GM18861 (cell line): ENCODE results near the gene FYTTD1.

Experiments
- ATAC-seq: cut with Tn5 transposase; IDR thresholded peaks from one replicate; pipeline ENCODE4 v1.9.1; 2021; ENCODE audit not compliant: unreplicated experiment

Gene FYTTD1

DNA sequence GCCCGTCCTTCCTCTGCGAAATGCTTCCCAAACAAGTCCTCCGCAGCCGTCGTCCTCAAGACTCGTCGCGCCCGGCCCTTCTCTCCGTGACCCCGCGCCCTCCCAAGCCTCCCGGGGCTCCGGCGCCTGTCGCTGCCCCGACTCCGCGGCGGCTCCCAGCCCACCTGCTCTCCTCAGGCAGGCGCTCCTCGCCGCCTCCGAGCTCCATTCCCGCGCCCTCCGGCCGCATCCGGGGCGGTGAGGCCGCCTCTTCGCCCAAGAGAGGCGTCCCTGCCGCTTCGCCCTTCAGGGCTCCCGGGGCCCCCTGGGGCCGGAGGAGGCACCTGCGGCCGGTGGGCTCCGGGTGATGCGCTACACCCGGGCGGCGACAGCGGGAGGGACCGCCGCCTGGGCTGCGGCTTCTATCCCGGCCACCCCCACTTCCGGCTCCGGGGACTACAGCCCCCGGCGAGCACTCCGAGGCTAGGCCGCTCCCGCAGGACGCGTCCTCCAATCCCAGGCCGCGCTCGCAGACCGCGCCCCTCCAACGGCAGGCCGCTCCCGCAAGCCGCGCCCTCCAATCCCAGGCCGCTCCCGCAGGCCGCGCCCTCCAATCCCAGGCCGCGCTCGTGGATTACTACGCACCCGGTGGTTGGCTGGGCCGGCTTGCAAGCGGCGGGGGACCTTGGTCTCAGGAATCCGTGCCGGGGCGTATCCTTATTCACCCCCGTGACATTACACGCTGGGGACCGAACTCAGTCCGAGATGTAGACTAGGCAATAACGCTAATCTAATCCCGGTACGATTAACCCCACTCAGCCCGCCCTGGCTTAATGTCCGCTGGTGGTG, 13.0 kb upstream of the FYTTD1 start, which contains the start of gene RUBCN:
TSS of gene RUBCN (minus strand) at position 414 of the 828 bp plus-strand sequence. CDS start at position 229, 185 bp downstream.
- ATAC-seq, result peak; percentile 83

DNA sequence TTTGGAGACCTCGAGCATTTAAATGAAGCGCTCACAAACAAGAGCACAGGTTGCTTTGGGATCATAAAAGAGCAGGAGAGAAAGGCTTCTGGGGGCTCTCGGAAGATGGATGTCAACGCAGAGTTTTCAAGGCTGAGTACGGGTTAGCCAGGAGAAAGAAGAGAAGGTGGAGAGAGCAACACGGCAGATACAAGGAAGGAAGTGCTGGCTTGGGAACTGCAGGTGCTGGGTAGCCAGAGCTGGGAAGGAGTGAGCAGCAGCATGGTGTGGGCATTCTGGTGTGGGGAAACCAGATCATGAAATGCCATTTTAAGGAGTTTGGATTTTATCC, 12.4 kb upstream of the FYTTD1 start:
- no peak for ATAC-seq

DNA sequence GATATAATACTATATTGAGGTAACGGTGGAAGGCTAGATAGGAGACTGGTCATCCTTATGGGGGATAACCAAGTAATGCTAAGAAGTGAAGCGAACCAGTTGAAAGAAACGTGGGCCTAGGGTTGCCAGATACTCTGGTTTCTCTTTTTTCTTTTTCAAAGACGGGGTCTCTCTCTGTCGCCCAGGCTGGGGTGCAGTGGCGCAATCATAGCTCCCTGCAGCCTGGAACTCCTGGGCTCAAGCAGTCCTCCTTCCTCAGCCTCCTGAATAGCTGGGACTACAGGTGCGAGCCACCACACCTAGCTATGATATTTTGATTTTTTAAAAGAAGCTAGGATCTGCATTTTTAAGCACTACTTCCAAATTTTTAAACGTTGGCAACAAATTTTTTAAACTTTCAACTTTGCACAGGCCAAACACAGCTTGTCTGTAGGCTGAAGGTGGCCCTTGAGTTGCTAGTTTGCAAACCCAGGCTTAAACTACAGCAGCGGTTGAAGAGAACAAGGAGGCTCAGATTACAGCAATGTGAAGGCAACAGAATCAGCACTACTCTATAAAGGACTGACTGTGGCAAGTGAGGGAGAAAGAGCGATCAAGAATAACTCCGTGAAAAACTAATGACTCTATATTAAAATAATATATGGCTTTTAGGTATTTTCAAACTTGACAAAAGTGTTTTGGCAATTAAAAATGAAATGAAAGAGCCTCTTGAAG, 11.8 kb upstream of the FYTTD1 start:
- no peak for ATAC-seq

DNA sequence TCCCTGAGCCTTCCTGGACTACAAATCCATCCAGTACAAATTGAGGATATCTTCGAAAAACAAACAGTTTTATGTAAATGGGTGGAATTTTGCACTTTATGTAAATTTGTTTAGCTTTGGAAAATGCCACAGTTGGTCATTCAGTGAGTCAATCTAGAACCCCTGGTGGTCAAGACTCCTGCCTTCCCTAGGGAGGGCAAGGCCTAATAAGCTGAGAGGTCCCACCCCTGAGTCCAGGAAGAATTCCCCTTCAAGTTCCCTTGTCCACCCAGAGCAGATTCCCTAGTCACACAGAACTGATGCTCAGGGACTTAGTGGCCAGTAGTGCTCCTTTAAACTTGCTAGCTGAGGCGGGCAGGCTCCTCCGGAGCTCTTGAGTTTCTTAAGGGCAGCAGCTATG, 6.9 kb upstream of the FYTTD1 start:
- ATAC-seq, result no peak

DNA sequence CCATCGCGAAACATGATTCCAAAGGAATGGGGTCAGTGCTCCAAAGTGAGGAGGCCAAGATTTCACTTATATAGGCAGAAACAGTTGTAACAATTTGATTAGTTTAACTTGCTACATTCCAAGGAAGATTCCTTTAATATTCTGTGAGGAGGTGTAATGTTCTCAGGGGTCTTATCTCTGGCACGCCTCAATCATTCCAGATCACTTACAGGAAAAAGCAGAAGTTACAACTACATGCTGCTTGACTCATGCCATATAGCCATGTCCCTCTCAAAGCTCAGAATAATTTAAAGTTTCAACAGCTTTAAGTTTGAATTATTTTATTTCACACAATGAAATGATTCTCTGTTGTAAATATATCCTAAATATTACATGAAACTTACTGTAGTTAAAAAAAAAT, 3.5 kb upstream of the FYTTD1 start:
- ATAC-seq, result no peak

DNA sequence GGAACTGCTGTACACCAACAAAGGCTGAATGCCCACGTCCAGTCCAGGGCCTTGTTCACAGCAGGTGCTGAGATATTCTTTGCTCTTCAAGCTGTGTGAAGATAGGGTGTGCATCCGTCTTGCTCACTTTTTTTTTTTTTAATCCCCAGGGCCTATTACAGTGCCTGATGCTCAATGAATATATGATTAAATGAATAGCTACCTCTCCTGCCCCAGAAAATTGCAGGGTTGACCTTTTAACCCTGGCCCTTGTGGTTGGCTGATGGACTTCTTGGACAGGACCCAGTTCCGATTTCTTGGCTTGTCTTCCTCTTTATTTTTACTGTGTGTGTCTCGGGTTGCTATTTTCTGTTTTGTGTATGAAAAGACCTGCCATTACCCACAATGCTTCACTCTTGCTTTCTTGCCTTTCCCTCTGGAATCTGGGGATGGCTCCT, 2.9 kb upstream of the FYTTD1 start:
- ATAC-seq, result no peak

DNA sequence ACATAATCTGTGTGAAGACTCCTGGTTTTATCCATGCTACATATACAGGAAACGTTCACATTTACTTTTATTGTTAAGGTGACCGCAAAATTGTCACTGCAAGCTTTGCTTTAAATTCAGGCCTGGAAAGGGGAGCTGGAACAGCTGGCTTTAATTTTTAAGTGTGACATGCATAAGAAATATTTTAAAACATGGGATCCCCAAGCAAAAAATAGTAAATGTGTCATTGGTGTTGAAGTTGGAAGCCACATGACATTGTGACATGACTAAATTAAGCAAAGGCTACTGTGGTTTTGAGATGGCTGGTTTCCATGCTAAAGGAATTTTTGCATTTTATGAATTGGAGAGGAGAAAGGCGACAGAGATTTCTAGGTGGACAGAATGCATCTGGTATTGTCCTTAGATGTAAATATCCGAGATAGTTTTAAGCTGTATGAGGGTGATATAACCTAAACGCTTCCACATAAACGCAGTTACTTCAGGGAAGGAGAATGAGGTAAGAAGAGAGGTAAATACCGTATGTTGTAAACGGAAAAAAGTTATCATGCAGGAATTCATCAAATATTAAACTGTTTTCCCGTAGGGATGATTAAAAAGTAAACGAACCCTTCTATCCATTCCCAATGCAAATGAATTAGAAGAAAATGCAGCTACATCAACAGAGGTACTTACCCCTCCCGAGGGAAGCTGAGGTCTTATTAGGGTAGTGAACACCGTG, 927 bp upstream of the FYTTD1 start:
- ATAC-seq, result no peak

DNA sequence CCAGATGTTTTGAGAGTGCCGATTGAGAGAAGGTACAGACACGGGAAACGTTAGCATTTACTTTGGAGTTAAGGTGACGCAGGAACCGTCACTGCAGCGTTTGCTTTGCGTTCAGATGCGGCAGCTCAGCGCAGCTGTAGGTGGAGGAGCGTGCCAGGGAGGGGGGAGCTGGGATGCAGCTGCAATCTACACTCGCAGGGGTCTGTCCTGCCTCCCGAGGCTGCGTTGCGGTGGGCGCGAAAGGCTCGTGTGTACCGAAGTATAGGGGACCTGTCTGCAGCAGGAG, 425 bp upstream of the FYTTD1 start:
- peak; percentile 18 for ATAC-seq

DNA sequence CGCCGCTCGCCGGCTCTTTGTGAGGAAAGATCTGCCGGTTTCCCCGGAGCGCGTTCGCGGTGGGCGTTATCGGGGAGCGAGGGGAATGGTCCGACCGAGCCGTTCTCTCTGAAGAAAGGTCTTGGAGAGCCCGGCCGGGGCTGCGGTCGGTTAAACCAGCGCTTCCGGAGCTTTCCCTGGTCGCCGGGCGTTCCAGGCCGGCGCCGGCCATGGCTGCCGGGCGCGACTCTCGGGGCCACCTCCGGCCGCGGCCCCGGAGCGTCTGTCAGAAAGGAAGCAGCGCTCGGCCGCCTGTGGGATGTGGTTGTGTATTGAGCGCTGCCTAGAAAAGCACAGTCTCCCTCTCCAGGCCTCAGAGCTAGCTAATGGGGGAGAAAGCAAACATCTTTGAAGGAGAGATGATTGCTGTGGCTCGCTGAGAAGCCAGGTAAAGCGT, 731 bp downstream of the FYTTD1 start:
- peak; percentile 51 for ATAC-seq

DNA sequence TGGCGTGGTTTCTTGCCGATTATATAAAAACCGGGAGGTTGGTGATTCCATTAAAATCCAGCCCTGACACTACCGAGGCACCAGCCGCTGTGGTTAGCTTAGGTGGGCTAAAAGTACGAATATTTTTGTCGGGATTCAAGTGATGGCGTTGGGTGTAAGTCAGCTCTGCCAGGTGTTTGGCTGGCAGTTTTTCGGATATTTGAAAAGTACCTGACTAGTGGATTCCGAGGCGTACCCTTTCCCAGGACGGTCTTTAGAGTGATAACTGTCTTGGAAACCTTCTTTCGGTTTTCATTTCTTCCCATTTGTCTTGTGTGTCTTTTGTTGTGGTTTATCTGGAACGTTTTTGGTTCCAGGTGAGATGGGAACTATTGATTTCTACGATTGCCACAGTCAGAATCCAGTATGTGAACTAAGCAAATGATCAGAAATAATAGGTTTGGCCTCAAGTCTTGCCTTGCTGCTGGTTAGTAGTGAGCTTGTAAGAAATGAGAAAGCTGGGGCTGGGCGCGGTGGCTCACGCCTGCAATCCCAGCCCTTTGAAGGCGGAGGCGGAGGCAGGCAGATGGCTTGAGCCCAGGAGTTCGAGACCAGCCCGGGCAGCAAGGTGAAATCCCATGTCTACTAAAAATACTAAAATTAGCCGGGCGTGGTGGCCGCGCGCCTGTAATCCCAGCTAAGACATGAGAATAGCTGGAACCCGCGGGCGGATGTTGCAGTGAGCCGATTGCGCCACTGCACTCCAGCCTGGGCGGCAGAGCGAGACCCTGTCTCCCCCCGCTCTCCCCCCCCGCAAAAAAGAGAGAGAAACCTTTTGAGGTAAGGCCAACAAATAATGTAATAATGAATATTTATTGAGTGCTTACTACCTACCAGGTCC, 1.4 kb downstream of the FYTTD1 start:
- no peak for ATAC-seq

DNA sequence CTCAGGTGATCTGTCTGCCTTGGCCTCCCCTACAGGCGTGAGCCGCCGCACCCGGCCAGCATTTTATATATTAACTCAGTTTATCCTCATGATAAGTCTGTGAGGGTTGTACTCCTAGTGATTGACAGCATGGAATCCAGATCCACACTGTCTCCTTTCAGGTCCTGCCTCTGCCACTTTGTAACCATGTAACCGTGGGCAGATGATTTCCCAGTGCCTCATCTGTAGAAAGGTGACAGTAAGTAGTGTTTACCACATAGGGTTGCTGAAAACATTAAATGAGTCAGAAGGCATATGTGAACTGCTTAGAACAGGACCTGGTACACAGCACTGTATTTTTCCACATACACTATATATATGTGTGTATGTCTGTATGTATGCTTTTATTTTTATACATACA, 2.4 kb downstream of the FYTTD1 start:
- no peak for ATAC-seq

DNA sequence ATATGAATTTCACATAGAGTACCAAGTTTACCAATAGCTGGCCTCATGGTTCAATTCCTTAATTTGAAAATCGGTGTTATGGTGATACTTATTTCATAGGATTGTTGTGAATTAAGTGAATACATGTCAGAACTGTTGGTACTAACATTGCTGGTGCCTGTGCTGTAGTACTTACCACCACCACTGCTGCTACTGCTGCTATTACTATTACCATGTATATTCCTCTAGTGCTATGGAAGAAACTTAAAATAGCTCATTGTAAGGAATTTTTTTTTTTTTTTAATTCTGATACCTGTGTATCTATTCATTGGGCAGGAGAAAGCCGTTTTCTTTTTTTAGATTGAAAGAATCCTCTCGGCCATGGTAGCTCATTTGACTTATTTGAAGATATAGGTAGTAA, 3.6 kb downstream of the FYTTD1 start:
- ATAC-seq, result no peak

DNA sequence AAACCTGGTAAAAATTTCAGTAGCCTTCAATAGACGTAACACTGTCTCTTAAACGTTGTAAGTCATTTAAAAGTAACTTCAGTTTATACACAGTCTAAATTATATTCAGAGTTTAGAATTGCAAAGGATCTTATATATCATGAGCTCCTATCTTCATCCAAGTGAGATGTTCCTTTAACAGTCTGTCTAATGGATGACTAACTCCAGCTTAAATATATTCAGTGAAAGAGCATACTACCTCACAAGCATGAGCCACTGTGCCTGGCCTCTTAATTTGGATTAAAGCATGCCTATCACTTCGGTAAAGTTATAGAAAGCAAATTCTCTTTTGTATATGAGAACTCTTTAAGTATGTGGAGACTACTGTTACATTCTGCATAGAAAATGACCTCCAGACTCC, 7.0 kb downstream of the FYTTD1 start:
- ATAC-seq, result no peak

DNA sequence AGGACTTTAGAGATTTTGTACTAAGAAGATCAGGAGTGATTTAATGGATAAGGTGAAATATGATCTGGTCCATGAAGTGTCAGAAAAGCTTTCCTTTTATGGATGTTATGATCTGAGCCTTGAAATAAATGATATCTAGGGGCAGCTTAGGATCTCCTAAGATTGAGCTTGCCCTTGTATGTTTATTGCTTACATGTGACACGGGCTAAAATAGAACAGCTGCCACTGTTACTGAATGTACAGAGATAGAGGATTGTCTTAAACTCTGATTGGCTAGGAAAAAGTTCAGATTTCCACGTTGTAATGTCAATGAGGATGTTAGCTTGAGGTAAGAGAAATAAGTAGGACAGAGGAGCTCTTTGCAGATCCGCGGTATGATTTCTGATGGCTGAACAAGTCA, 8.8 kb downstream of the FYTTD1 start:
- no peak for ATAC-seq

DNA sequence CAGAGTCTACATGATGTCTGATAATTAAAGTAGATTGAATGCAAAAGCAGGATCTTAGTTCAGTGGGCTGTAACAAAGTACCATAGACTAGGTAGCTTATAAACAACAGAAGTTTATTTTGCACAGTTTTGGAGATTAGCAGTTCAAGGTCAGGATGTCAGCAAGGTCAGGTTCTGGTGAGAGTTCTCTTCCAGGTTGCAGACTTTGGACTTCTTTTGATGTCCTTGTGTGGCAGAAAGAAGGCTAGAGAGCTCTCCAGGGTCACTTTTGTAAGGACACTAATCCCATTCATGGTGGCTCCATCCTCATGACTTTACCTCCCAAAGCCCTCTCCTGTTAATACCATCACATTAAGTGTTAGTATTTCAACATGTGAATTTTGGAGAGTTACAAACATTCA, 12.1 kb downstream of the FYTTD1 start:
- ATAC-seq, result no peak

DNA sequence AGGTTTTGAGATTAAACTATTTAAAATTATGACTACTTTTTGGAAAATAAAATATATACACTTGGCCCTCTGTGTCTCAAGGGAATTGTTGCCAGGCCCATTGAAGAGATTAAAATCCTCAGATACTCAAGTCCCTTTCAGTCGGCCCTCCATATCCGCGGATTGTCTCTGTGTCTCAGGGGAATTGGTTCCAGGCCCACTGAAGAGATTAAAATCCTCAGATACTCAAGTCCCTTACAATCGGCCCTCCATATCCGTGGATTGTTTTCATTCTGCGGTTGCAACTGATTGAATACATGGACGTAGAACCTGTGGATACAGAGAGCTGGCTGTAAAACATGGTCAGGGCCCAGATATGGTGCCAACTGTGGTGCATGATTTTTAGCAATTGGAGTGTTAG, 25.6 kb downstream of the FYTTD1 start:
- ATAC-seq, result no peak

DNA sequence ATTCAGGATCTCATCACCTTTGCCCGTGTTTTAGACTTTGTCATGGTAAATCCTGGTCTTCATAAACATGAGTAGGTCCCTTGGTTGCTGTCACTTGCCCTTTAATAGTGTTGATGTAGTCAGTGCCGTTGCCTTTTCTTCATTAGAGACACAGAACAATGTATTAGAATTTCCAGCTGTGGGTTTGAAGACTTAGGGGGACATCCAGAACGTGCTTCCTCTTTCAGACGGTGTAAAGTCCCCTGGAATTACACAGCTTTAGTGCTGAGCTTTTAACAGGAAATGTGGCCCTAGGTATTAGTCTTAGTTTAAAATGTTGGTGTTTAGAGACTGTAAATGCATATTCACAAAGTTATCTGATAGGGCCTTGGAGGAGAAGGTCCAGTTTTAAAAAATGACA, 32.5 kb downstream of the FYTTD1 start:
- ATAC-seq, result peak; percentile 38

DNA sequence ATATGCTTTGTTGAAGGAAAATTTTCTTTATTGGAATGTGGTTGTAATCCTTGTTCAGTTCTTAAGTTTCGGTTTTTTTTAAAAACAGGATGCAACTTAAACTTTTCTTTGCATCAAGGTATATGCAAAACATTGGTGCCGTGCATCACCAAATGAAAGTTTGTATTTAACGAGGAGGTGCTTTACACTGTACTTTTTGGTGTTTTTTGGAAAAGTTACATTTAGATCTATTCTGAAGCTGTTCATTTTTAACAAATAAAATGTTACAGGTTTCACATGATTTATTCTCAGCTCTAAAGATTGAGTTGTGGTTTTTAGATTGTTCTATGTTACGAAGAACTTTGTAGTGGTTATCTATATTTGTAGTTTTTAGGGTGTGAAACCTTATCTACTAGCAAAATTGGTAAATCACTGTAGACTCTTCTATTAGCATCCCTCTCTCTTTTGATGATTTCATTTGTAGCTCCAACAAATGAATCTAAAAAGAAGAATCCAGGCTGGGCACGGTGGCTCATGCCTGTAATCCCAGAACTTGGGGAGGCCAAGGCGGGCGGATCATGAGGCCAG, 34.4 kb downstream of the FYTTD1 start:
- ATAC-seq, result no peak

DNA sequence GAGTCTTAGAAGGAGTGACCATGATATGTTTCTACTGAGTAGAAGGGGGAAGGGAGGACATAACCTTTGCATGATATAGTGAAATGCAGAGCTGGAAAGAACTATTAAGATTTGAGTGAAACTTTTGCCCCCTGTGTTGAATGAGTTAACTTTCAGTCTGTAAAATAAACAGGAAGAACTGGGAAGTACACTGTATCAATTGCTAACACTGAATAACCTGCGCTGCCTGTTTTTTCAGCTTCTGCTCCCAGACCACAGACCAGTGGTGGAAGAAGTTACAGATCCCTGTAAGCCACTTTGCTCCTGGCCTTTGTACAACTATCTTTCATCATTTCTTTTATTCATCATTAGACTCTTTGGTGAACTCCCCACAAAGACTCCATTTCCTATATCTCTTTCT, 37.7 kb downstream of the FYTTD1 start:
- no peak for ATAC-seq

DNA sequence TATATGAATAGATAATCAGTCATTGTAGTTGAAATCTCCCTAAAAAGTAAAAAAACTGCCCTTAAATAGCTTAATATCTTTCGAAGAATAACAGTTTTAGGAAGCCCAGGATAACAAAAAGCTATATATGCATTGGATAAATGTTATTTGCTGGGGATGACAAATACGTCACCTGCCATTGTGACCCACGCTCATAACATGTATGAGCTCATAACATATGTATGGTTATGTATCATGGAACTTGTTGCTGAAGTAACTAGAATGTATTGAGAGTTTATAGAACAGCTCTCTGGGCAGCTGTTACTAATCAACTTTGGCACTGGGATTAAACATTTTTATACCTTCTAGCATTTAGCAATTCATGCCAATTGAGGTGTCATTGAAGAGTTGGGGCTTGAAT, 39.6 kb downstream of the FYTTD1 start:
- ATAC-seq, result no peak

DNA sequence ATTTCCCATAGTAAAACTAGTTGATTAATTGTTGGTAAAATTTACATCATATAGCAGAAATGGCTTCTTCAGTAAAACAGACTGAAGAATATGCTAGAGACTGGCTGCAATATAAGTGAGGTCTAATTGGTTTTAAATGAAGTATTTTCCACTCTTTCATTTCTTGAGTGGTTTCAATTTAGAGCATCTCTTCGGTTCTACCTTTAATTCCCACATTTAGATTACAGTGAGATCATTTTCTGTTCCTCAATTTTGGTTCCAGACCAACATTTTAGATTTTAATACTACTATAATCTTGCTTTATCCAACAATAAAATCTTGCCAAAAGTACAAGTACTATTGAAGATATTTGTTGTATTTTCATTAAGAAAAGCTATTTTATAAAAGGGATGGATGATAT, 40.4 kb downstream of the FYTTD1 start:
- ATAC-seq, result no peak
